CD14-positive monocyte (primary cell): Measurements from ENCODE around the gene TNFRSF13B. TPM values are rescaled to one million over a fixed set of nuclear protein-coding genes. Genes with fewer than 3 reads are reported as not detected.

ENCODE experiments used
- DNase-seq, 3 donors: peaks; one replicate each; pipeline ENCODE4 v3.0.0-alpha.2; 2011 to 2022
- H2AFZ ChIP-seq: 2 replicates; pipeline ENCODE4 v1.6.0; 2012; ENCODE audit warnings: mild to moderate bottlenecking, low read depth, low read length, inconsistent platforms; ENCODE audit not compliant: insufficient read depth, poor library complexity, severe bottlenecking
- H3K27ac ChIP-seq, 2 donors: 1 replicate in 1 of 2; 2 replicates in 1 of 2; pipeline ENCODE4 v1.5.1; 2012 to 2013; ENCODE audit warnings: low read length in 2 of 2, control low read depth in 1 of 2, inconsistent platforms in 1 of 2, low read depth in 1 of 2, mild to moderate bottlenecking in 1 of 2
- H3K27me3 ChIP-seq, 2 donors: one replicate each; pipeline versions ENCODE4 v1.6.0 to v1.6.1; 2011 to 2013; ENCODE audit warnings: low read length in 2 of 2; ENCODE audit not compliant: control insufficient read depth in 2 of 2, insufficient read depth in 2 of 2
- H3K36me3 ChIP-seq, 2 donors: replicated peaks in 1 of 2; 1 replicate in 1 of 2; 2 replicates in 1 of 2; pipeline versions ENCODE4 v1.5.1 to v1.6.1; 2012 to 2013; ENCODE audit warnings: low read length in 2 of 2, control low read depth in 1 of 2, inconsistent platforms in 1 of 2, mild to moderate bottlenecking in 1 of 2; ENCODE audit not compliant: insufficient read depth in 2 of 2, control insufficient read depth in 1 of 2
- H3K4me1 ChIP-seq, 2 donors: 1 replicate in 1 of 2; 2 replicates in 1 of 2; pipeline versions ENCODE4 v1.5.1 to v1.6.1; 2012 to 2013; ENCODE audit warnings: low read length in 2 of 2, control low read depth in 1 of 2, inconsistent platforms in 1 of 2, mild to moderate bottlenecking in 1 of 2, moderate library complexity in 1 of 2; ENCODE audit not compliant: insufficient read depth in 2 of 2, control insufficient read depth in 1 of 2
- H3K4me2 ChIP-seq: replicated peaks from 2 replicates; pipeline ENCODE3; 2012; ENCODE audit warnings: low read length, moderate library complexity, mild to moderate bottlenecking; ENCODE audit not compliant: poor library complexity, severe bottlenecking; ENCODE audit errors: extremely low read depth
- H3K4me3 ChIP-seq, 3 experiments: fragments of 200-600 bp in 1 of 3; sonication (generic) in 1 of 3; replicated peaks in 1 of 3; 1 replicate in 2 of 3; 2 replicates in 1 of 3; pipeline ENCODE4 v1.5.1; 2011 to 2013; ENCODE audit warnings: low read length in 3 of 3, mild to moderate bottlenecking in 3 of 3, control low read depth in 2 of 3, low read depth in 2 of 3, inconsistent platforms in 1 of 3, moderate library complexity in 1 of 3
- H3K79me2 ChIP-seq: 2 replicates; pipeline ENCODE4 v1.6.0; 2012; ENCODE audit warnings: mild to moderate bottlenecking, control low read depth, inconsistent platforms, low read length, moderate library complexity; ENCODE audit not compliant: insufficient read depth
- H3K9ac ChIP-seq: 2 replicates; pipeline ENCODE4 v1.6.0; 2017; ENCODE audit warnings: low read length, mild to moderate bottlenecking; ENCODE audit not compliant: insufficient read depth, poor library complexity, severe bottlenecking
- H3K9me3 ChIP-seq, 2 donors: replicated peaks in 1 of 2; 1 replicate in 1 of 2; 2 replicates in 1 of 2; pipeline versions ENCODE4 v1.5.1 to v1.6.1; 2012 to 2013; ENCODE audit warnings: low read length in 2 of 2, control low read depth in 1 of 2; ENCODE audit not compliant: control insufficient read depth in 1 of 2, insufficient read depth in 1 of 2
- H4K20me1 ChIP-seq: 2 replicates; pipeline ENCODE4 v1.6.0; 2012; ENCODE audit warnings: mild to moderate bottlenecking, low read length, control low read depth, moderate library complexity; ENCODE audit not compliant: insufficient read depth
- H3K27ac Mint-ChIP-seq, 7 donors: one replicate each; pipeline ENCODE4 v1.8.0; 2020; ENCODE audit warnings: mild to moderate bottlenecking in 7 of 7, mixed read lengths in 7 of 7, moderate library complexity in 6 of 7, inconsistent platforms in 2 of 7
- H3K27me3 Mint-ChIP-seq, 3 donors: one replicate each; pipeline ENCODE4 v1.8.0; 2021 to 2022; ENCODE audit warnings: low read depth in 3 of 3, mild to moderate bottlenecking in 3 of 3, mixed read lengths in 3 of 3, moderate library complexity in 3 of 3, inconsistent platforms in 1 of 3
- H3K36me3 Mint-ChIP-seq, 2 donors: one replicate each; pipeline ENCODE4 v1.8.0; 2020; ENCODE audit warnings: mixed read lengths in 2 of 2, inconsistent platforms in 1 of 2, mild to moderate bottlenecking in 1 of 2
- H3K4me1 Mint-ChIP-seq: one replicate; pipeline ENCODE4 v1.8.0; 2020; ENCODE audit warnings: mild to moderate bottlenecking, mixed read lengths
- H3K4me3 Mint-ChIP-seq, 2 donors: one replicate each; pipeline ENCODE4 v1.8.0; 2020; ENCODE audit warnings: mild to moderate bottlenecking in 2 of 2, mixed read lengths in 2 of 2, moderate library complexity in 1 of 2
- H3K9me3 Mint-ChIP-seq, 7 donors: one replicate each; pipeline ENCODE4 v1.8.0; 2020 to 2022; ENCODE audit warnings: mixed read lengths in 7 of 7, mild to moderate bottlenecking in 6 of 7, moderate library complexity in 6 of 7, inconsistent platforms in 2 of 7
- WGBS: methylation state at CpG from one replicate; pipeline ENCODE4 v1.1.5; 2013; ENCODE audit warnings: missing lambda C conversion rate; ENCODE audit not compliant: insufficient coverage; 5-methylcytosine and 5-hydroxymethylcytosine counted together
- intact Hi-C, 2 donors: fragments of 100-400 bp; cut with micrococcal nuclease; formaldehyde crosslinking; loops; one replicate each; pipeline versions ENCODE4 v1.15.0 to v1.15.1; 2023
- polyA plus RNA-seq, 3 donors: library from polyadenylated mRNA; depleted of rRNA in 1 of 3; unstranded in 2 of 3; stranded (reverse) in 1 of 3; fragments of 300-500 nt in 2 of 3; fragments of >200 nt in 1 of 3; fragmentation: Illumina TruSeq in 2 of 3; gene quantifications; 1 replicate in 2 of 3; 2 replicates in 1 of 3; pipeline ENCODE4 v1.2.3, GENCODE V29; 2012 to 2021
- TF ChIP-seq, protein P1 (sequence below): fragments of 200-600 bp; IDR thresholded peaks from one replicate; pipeline ENCODE4 v1.8.0; 2022; ENCODE audit warnings: antibody characterized with exemption, mild to moderate bottlenecking

The TNFRSF13B gene
- polyA plus RNA-seq, 3 donors: 0.21 to 0.47 TPM; not detected in 1

DNA sequence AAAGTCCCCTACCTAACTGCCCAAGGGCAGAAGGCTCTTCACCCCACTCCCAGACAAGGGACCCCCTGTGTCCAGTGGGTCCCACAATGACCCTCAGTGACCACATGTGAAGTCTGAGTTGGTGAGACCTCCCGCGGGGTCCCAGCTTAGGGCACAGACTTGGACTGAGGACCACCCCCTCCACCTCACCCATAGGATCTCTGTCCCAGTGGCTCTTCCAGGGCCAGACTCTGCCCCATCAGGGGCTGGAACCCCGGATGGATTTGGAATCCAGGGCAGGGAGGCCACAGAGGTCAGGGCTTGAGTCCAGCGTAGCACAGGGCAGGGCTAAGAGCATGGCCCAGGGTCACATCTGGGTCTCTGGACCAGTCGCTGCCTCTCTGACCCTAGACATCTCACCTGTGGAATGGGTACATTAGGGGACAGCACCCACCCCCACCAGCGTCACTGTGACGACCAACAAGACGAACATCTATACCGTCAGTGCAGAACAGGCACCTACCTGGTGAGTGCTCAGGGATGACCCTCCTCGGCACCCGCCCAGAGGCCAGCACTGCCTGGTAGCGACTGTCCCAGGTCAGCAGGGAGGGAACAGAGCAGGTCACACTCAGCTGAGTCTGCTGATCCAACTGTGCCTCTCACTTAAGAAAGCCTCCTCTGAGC lies 37.7 kb downstream of the TNFRSF13B start:
- Mint-ChIP-seq H3K27ac (peak overlapping the region in 1 of 7 donors; percentile 73), H3K27me3 (peaks cover 0 to 14% (median 12%) of the 10 kb centered on the region in 3 donors), H3K9me3 (no peaks in the 10 kb centered on the region), H3K36me3 (no peaks in the 10 kb centered on the region), H3K4me1 (no peaks in the 10 kb centered on the region), H3K4me3 (no peak overlapping the region)
- no peak for DNase-seq
- Histone ChIP-seq H3K4me1 (no peaks in the 10 kb centered on the region), H3K27me3 (no peaks in the 10 kb centered on the region), H3K9ac (no peak overlapping the region), H3K79me2 (no peaks in the 10 kb centered on the region), H3K4me3 (no peak overlapping the region), H3K27ac (no peak overlapping the region), H3K9me3 (no peaks in the 10 kb centered on the region), H2AFZ (no peak overlapping the region), H3K4me2 (no peak overlapping the region), H4K20me1 (no peaks in the 10 kb centered on the region), H3K36me3 (no peaks in the 10 kb centered on the region)
- whole genome bisulfite sequencing: 88% methylated on average over 12 of the region's 12 CpGs
- TF ChIP-seq, protein P1, sequence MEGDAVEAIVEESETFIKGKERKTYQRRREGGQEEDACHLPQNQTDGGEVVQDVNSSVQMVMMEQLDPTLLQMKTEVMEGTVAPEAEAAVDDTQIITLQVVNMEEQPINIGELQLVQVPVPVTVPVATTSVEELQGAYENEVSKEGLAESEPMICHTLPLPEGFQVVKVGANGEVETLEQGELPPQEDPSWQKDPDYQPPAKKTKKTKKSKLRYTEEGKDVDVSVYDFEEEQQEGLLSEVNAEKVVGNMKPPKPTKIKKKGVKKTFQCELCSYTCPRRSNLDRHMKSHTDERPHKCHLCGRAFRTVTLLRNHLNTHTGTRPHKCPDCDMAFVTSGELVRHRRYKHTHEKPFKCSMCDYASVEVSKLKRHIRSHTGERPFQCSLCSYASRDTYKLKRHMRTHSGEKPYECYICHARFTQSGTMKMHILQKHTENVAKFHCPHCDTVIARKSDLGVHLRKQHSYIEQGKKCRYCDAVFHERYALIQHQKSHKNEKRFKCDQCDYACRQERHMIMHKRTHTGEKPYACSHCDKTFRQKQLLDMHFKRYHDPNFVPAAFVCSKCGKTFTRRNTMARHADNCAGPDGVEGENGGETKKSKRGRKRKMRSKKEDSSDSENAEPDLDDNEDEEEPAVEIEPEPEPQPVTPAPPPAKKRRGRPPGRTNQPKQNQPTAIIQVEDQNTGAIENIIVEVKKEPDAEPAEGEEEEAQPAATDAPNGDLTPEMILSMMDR: no peak
- intact Hi-C loops: no loop called here

DNA sequence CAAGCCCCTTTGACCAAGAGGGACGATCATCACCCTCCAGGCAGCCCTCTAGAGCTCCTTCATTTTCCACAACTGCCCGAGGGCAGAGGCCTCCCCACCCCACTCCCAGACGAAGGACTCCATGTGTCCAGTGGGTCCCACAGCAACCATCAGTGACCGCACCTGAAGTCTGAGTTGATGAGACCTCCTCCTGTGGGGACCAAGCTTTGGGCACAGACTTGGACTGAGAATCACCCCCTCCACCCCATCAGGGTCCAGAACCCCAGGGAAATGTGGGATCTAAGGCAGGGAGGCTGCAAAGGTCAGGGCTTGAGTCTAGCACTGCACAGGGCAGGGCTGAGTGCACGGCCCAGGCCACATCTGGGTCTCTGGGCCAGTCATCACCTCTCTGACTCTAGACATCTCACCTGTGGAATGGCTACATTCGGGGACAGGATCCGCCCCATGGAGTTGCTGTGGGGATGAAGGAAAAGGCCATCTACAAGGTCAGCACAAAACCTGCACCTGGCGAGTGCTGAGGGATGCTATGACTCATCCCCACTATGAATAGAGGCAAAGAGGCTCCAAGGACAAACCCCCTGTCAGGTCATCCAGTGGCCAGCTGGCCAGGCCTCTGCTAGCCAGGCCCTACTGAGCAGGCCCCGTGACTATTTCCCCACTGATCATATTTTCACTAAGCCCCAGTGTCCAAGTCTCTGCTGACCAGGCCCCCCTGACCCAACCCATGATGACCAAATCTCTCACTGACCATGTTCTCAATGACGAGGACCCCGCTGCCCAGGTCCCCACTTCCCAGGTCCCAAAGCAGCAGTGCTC lies 38.4 kb downstream of the TNFRSF13B start:
- H3K27me3 ChIP-seq: no peaks in the 10 kb centered on the region
- no peak overlapping the region for H3K9ac ChIP-seq
- no peak overlapping the region for H2AFZ ChIP-seq
- no peaks in the 10 kb centered on the region for H3K79me2 ChIP-seq
- no peak for DNase-seq
- no peak overlapping the region for H3K27ac ChIP-seq
- H3K4me1 Mint-ChIP-seq: peaks cover 2% of the 10 kb centered on the region
- H4K20me1 ChIP-seq: no peaks in the 10 kb centered on the region
- H3K9me3 Mint-ChIP-seq: no peaks in the 10 kb centered on the region
- no peak overlapping the region for H3K4me3 ChIP-seq
- H3K4me3 Mint-ChIP-seq: no peak overlapping the region
- H3K36me3 ChIP-seq: no peaks in the 10 kb centered on the region
- H3K4me1 ChIP-seq: no peaks in the 10 kb centered on the region
- H3K27ac Mint-ChIP-seq: peak overlapping the region in 1 of 7 donors; percentile 73
- H3K36me3 Mint-ChIP-seq: no peaks in the 10 kb centered on the region
- no peaks in the 10 kb centered on the region for H3K9me3 ChIP-seq
- 91% methylated on average over 6 of the region's 11 CpGs for WGBS
- H3K4me2 ChIP-seq: no peak overlapping the region
- TF ChIP-seq, protein P1: no peak
- H3K27me3 Mint-ChIP-seq: peaks cover 0 to 11% (median 9%) of the 10 kb centered on the region in 3 donors
- intact Hi-C loops: no loop called here
